Measurements from ENCODE around the gene COTL1. TPM values are rescaled to one million over a fixed set of nuclear protein-coding genes. Genes with fewer than 3 reads are reported as not detected.

Gene COTL1
- total RNA-seq, 2 donors from 2014 or later = 79.1 to 138 TPM

DNA sequence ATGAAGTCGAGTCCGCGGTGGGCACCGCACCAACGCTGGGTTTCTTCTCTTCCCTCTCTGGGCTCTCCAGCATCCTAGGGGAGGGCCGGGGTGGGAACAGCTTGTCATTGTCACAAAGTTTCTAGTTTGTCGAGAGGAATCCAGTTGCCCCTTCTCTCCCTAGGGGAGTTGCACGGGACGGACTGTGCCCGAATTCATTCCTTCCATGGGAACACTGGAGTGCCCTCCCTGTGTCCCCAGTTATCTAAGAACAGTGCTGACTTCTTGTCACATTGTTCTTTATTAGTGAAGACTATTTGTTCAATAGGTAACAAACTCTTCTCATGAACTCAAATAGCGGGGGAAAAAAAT, 31.6 kb upstream of the COTL1 start:
- Histone ChIP-seq H3K9me3 (no peaks in the 10 kb centered on the region), H3K27ac (no peak overlapping the region), H3K4me3 (peak overlapping the region; percentile 84), H3K27me3 (no peaks in the 10 kb centered on the region), H3K9ac (ENCODE audit: low read depth in 2 of 2, low read length in 2 of 2) (peak overlapping the region; percentile 72 to 86), H3K36me3 (no peaks in the 10 kb centered on the region), H3K4me1 (no peaks in the 10 kb centered on the region)
- DNase-seq = no peak
- intact Hi-C loops (cut with DNase I) = no loop called here
- TF ChIP-seq, protein P1, sequence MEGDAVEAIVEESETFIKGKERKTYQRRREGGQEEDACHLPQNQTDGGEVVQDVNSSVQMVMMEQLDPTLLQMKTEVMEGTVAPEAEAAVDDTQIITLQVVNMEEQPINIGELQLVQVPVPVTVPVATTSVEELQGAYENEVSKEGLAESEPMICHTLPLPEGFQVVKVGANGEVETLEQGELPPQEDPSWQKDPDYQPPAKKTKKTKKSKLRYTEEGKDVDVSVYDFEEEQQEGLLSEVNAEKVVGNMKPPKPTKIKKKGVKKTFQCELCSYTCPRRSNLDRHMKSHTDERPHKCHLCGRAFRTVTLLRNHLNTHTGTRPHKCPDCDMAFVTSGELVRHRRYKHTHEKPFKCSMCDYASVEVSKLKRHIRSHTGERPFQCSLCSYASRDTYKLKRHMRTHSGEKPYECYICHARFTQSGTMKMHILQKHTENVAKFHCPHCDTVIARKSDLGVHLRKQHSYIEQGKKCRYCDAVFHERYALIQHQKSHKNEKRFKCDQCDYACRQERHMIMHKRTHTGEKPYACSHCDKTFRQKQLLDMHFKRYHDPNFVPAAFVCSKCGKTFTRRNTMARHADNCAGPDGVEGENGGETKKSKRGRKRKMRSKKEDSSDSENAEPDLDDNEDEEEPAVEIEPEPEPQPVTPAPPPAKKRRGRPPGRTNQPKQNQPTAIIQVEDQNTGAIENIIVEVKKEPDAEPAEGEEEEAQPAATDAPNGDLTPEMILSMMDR (IDR thresholded peaks at IDR 0.05) = no peak

DNA sequence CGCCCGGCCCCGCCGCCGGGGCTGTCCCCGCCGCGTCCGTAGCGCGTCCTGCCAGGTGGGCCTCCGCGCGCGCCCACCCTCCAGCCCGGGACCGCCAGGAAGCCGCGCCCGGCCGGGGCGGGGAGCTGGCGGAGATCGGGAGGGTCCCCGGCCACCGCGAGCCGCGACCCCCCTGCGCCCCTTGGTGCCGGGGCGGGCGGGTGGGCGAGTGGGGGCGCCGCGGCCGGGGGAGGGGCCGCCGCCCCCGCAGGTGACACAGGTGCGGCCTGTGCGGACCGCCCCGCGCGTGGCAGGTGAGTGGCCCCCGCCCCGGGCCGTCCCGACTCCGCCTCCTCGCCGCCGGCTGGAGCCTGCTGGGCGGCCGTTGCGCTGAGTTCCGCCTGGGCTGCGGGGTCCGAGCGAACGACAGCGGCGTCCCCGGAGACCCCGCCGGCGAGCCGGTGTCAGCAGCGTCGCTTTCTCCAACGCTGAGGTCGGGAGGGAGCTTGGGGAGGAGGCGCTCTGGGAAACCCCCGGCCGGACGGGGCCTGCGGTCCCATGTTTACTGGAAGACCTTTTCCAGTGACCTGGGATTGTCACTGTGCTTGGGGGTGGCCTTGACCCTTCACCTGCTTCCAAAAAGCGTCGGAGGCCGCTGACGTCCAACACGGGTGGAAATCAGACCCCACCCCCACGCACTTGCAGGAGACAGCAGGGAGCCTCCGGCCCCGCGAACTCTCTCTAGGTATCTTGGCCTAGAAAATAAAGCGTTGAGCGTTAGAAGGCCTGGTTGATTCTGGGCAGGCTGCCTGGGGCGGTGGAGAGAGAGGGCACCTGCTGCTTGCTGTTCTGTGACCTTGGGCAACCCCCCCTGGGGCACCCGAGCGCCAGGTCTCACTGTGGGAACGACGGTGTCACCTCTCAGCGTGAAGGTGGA, 31.0 kb upstream of the COTL1 start:
- Histone ChIP-seq H3K27ac (peak overlapping the region; percentile 34), H3K36me3 (no peaks in the 10 kb centered on the region), H3K9ac (ENCODE audit: low read depth in 2 of 2, low read length in 2 of 2) (peak overlapping the region; percentile 72 to 86), H3K4me1 (no peaks in the 10 kb centered on the region), H3K4me3 (peak overlapping the region; percentile 84), H3K9me3 (no peaks in the 10 kb centered on the region), H3K27me3 (no peaks in the 10 kb centered on the region)
- DNase-seq = peak; percentile 72
- TF ChIP-seq, protein P1 (IDR thresholded peaks at IDR 0.05) = no peak
- intact Hi-C loops (cut with DNase I) = no loop called here

DNA sequence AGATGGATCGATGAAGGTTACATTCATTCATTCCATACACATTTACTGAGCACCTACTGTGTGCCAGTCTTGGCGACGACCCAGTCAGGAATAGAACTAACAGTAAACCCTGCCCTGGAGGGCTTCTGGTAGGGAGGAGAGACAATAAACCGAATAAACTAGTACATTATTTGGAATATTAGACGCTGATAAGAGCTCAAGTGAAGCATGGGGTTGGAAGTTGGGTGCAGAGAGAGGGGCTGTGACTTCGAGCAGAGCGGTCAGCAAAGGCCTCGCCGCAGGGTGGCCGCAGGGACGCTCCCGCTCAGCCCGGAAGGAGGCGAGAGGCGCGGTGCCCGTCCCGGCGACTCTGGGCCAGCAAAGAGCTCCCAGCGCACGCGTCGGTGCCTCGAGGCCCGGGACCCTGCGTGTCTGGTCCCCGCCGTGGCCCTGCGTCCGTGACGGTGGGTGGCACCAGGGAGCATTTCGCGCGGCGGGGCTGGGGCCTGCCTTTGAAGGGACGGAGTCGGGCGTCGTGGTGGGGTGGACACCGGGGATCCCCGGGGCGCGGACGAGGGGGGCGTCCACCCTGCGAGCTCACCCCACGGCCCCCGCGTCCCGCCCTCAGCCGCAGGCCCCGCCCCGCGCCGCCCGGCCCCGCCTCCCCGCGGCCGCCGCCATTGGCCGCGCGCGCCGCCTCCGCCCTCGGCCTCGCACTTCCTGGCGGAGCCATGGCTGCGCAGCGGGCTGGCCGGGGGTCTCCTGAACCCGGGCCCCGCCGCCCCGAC, 30.1 kb upstream of the COTL1 start, which contains the start of gene KLHL36:
Gene KLHL36 (plus strand): TSS at position 684 of the 767 bp plus-strand sequence. CDS start 2,357 bp downstream, outside the sequence.
- H3K9ac ChIP-seq (ENCODE audit: low read depth in 2 of 2, low read length in 2 of 2) = peak within 1 kb of the TSS; percentile 81 to 86
- H3K36me3 ChIP-seq = no peaks in the 10 kb centered on the region
- H3K27ac ChIP-seq = peak within 1 kb of the TSS; percentile 59
- intact Hi-C loops (cut with DNase I) = no loop called here
- peak; percentile 70 for DNase-seq
- no peaks in the 10 kb centered on the region for H3K4me1 ChIP-seq
- peak within 1 kb of the TSS; percentile 84 for H3K4me3 ChIP-seq
- no peaks in the 10 kb centered on the region for H3K27me3 ChIP-seq
- TF ChIP-seq, protein P1 (IDR thresholded peaks at IDR 0.05) = no peak
- no peaks in the 10 kb centered on the region for H3K9me3 ChIP-seq

DNA sequence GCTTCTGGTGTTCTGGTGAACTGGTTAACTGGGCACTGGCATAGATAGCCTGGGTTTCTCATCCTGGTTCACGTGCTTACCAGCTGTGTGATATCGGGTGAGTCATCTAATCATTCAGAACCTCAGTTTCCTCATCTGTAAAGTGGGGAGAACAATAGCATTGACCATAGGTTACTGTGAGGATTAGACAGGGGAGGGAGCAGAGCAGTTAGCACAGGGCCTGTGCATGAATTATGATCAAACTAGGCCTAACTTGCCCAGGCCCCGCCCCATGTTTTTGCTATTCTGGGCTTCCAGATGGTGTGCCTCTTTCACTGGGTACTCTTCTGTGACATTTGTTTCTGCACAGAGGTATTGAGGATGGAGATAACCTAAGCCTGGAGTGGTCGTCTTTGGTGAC, 25.8 kb upstream of the COTL1 start:
- no peaks in the 10 kb centered on the region for H3K9me3 ChIP-seq
- no peak overlapping the region for H3K9ac ChIP-seq (ENCODE audit: low read depth in 2 of 2, low read length in 2 of 2)
- H3K27ac ChIP-seq = peak overlapping the region; percentile 8
- TF ChIP-seq, protein P1 (IDR thresholded peaks at IDR 0.05) = no peak
- no peaks in the 10 kb centered on the region for H3K36me3 ChIP-seq
- intact Hi-C loops (cut with DNase I) = no loop called here
- no peaks in the 10 kb centered on the region for H3K27me3 ChIP-seq
- no peak overlapping the region for H3K4me3 ChIP-seq
- no peak for DNase-seq
- no peaks in the 10 kb centered on the region for H3K4me1 ChIP-seq

DNA sequence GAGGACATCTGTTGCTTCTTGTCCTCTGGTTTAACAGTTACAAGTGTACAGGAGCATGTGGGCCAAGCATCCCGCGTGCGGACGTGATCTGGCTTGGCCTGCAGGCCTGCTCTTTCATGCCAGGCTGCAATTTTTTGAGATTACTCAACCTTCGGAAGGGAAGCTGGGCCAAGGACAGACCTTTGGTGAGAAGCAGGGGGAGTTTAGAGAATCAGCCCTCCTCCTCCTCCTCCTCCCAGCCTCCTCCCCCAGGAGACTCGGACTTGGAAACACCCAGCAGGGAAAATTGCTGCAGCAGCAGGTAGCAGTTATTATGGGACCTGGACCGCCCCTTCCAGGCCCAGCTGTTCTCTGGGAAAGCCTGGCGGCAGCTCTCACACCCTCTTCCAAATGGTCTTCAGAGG, 25.3 kb upstream of the COTL1 start:
- TF ChIP-seq, protein P1 (IDR thresholded peaks at IDR 0.05) = no peak
- Histone ChIP-seq H3K9ac (ENCODE audit: low read depth in 2 of 2, low read length in 2 of 2) (no peak overlapping the region), H3K4me3 (no peak overlapping the region), H3K9me3 (no peaks in the 10 kb centered on the region), H3K4me1 (no peaks in the 10 kb centered on the region), H3K27me3 (no peaks in the 10 kb centered on the region), H3K27ac (peak overlapping the region; percentile 8), H3K36me3 (no peaks in the 10 kb centered on the region)
- intact Hi-C loops (cut with DNase I) = no loop called here
- peak; percentile 50 for DNase-seq
